Bronchial epithelial cell (primary cell): ENCODE data around the gene RLF. TPM values are rescaled to one million over a fixed set of nuclear protein-coding genes. Genes with fewer than 3 reads are reported as not detected.

Source experiments
- DNase-seq: peaks from one replicate; pipeline ENCODE4 v3.0.0-alpha.2; 2010; ENCODE audit warnings: low read depth
- FAIRE-seq: peaks from 2 replicates; lab custom pipeline; 2011; peaks lifted over from hg19 to GRCh38; lab: Jason Lieb, UNC
- H3K27me3 ChIP-seq: 2 replicates; pipeline ENCODE4 v1.5.1; 2011; ENCODE audit warnings: low read length; ENCODE audit not compliant: control insufficient read depth, insufficient read depth
- H3K36me3 ChIP-seq: 2 replicates; pipeline ENCODE4 v1.5.1; 2011; ENCODE audit warnings: low read length; ENCODE audit not compliant: control insufficient read depth, insufficient read depth
- H3K4me3 ChIP-seq: 2 replicates; pipeline ENCODE4 v1.5.1; 2011; ENCODE audit warnings: mild to moderate bottlenecking, low read depth, low read length, control low read depth
- total RNA-seq: library from RNA; depleted of rRNA; stranded (reverse); fragments of >200 nt; gene quantifications from 2 replicates; pipeline ENCODE4 v1.2.1, GENCODE V29; 2014
- TF ChIP-seq, protein P1 (sequence below): IDR thresholded peaks from 2 replicates; pipeline ENCODE4 v1.5.1; 2011; ENCODE audit warnings: mild to moderate bottlenecking, moderate library complexity, low read length, control low read depth, inconsistent platforms; ENCODE audit not compliant: insufficient read depth, severe bottlenecking

The RLF gene
- total RNA-seq, 1 donor from 2014 or later: 26.9 TPM

GRCh38 chr1:40247655-40248054 lies 86.5 kb downstream of the RLF start, which contains the start of gene TMCO2:
Gene TMCO2 (plus strand): TSS chr1:40247937. CDS start chr1:40247994, 57 bp downstream.
- no peaks in the 10 kb centered on the region for H3K27me3 ChIP-seq
- FAIRE-seq: no peak

GRCh38 chr1:40248412-40248811 lies 87.2 kb downstream of the RLF start:
- no peaks in the 10 kb centered on the region for H3K27me3 ChIP-seq
- FAIRE-seq (no peak), DNase-seq (no peak)
- no peaks in the 10 kb centered on the region for H3K36me3 ChIP-seq
- H3K4me3 ChIP-seq: no peak overlapping the region
- TF ChIP-seq, protein P1, sequence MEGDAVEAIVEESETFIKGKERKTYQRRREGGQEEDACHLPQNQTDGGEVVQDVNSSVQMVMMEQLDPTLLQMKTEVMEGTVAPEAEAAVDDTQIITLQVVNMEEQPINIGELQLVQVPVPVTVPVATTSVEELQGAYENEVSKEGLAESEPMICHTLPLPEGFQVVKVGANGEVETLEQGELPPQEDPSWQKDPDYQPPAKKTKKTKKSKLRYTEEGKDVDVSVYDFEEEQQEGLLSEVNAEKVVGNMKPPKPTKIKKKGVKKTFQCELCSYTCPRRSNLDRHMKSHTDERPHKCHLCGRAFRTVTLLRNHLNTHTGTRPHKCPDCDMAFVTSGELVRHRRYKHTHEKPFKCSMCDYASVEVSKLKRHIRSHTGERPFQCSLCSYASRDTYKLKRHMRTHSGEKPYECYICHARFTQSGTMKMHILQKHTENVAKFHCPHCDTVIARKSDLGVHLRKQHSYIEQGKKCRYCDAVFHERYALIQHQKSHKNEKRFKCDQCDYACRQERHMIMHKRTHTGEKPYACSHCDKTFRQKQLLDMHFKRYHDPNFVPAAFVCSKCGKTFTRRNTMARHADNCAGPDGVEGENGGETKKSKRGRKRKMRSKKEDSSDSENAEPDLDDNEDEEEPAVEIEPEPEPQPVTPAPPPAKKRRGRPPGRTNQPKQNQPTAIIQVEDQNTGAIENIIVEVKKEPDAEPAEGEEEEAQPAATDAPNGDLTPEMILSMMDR: no peak

More at GRCh38 chr1:40247655-40248054, 86.5 kb downstream of the RLF start, which contains the start of gene TMCO2:
- Histone ChIP-seq H3K4me3 (no peak within 1 kb of the TSS), H3K36me3 (no peaks in the 10 kb centered on the region)
- DNase-seq: no peak
- TF ChIP-seq, protein P1: no peak

DNA sequence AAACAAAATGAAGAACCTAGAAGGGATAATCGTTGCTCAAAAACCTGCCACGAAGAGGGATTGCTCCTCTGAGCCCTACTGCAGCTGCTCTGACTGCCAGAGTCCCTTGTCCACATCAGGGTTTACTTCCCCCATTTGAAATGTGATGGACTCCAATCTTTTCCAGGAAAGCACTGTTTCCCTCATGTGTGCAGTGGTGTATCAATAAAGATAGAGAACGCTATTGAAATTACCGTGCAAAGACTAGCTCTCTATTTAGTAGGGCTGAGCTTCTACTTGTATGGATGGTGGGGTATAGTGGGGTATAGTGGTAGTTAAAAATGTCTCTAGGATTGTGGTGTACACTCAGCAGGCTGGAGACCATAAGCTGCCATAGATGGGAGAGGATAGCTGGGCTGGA lies 90.3 kb downstream of the RLF start:
- no peak for DNase-seq
- Histone ChIP-seq H3K36me3 (no peaks in the 10 kb centered on the region), H3K4me3 (no peak overlapping the region), H3K27me3 (no peaks in the 10 kb centered on the region)
- FAIRE-seq: no peak
- TF ChIP-seq, protein P1: no peak

GRCh38 chr1:40252601-40253000 lies 91.4 kb downstream of the RLF start:
- FAIRE-seq (no peak), DNase-seq (no peak)
- TF ChIP-seq, protein P1: no peak
- H3K27me3 ChIP-seq: no peaks in the 10 kb centered on the region
- H3K4me3 ChIP-seq: no peak overlapping the region
- no peaks in the 10 kb centered on the region for H3K36me3 ChIP-seq

DNA sequence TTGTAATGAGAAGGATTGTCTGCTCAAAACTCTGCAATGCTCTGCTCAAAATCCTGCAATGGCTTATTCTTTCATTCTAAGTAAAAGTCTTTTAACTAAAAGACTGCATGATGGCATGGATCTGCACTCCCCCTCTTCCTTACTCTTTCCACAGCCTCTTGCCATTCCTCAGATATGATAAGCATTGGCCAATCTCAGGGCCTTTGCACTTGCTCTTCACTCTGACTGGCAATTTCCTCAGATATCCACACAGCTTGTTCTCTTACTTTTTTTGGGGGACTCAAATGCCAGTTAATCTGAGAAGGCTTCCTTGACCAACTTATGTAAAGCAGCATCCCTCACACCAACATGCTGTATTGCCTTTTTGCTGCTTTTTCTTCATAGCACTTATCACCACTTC lies 94.0 kb downstream of the RLF start:
- FAIRE-seq: no peak
- TF ChIP-seq, protein P1: no peak

More for the DNA sequence above, 94.0 kb downstream of the RLF start:
- Histone ChIP-seq H3K4me3 (no peak overlapping the region), H3K27me3 (no peaks in the 10 kb centered on the region), H3K36me3 (peaks cover 4% of the 10 kb centered on the region)
- no peak for DNase-seq
